ENCODE results near the gene PRKRIP1. TPM values are rescaled to one million over a fixed set of nuclear protein-coding genes. Genes with fewer than 3 reads are reported as not detected.
"Not testable (repeated sequence)": the region's sequence is repeated elsewhere in the genome, so short reads cannot be mapped to it uniquely, and the experiment has no call there.

PRKRIP1 gene
- total RNA-seq, 4 donors from 2014 or later, result 24.8 to 97.3 (median 33.6) TPM

DNA sequence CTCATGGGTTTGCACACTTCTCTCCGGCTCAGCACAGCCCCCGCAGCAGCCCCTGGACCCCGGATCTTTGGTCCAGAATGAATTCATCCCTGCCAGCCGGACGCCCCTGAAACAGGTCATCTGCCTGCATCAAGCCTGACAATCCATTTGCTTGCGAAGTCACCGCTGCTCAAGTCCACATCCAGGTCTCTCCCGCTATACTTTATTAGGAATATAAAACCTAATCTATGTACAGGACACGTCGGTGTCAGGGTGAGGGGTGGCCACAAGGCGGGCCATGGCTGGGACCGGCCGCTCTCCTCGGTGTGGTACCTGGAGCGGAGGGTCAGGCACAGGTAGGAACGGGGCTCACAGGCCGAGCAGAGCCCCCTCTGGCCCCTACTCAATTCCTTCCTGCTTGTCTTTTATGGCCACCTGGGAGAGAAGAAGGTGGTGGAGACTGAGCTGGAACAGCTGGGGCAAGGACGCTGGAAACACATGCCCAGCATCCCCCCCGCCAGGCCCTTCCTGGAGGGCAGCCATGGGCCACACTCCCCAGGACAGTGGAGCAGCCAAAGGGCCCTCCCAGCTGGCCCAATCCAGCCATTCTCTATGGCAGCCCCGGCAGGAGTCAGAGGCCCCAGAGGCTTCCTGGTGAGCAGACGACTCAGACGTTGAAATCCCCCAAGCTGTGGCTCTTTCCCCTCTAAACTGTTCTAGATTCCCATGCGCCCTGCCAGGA, 77.3 kb downstream of the PRKRIP1 start:
- DNase-seq, result no peak
- no peaks in the 10 kb centered on the region for H3K9me3 ChIP-seq
- no peak overlapping the region for H3K27ac ChIP-seq
- H3K27me3 ChIP-seq, result no peaks in the 10 kb centered on the region
- WGBS, 2 donors (ENCODE audit: low coverage in 1 of 2), result 82% methylated on average over 22 of the region's 23 CpGs; no CpG with 5 or more reads in 1 of the 2 donors
- peaks cover 0 to 13% (median 10%) of the 10 kb centered on the region in 4 donors for H3K4me1 ChIP-seq
- TF ChIP-seq EP300 (IDR thresholded peaks at IDR 0.05; ENCODE audit: low read depth) (no peak), POLR2AphosphoS5 (IDR thresholded peaks at IDR 0.05) (no peak), POLR2A (IDR thresholded peaks at IDR 0.05) (no peak), CTCF (IDR thresholded peaks at IDR 0.05) (no peak)
- peaks cover 0 to 7% (median 0%) of the 10 kb centered on the region in 4 donors for H3K36me3 ChIP-seq
- in situ Hi-C loops (cut with MboI; ENCODE audit: low pct_ligation_motif_present in 1 of 4, low pct_unique_long_range_greater_than_20kb in 1 of 4, low sequenced_read_pairs in 3 of 4), result no loop called here
- intact Hi-C loops (cut with DNase I; ENCODE audit: low total_unique reads), result no loop called here
- no peak overlapping the region for H3K4me3 ChIP-seq

GRCh38 chr7:102474116-102474515, 78.0 kb downstream of the PRKRIP1 start:
- intact Hi-C loops (cut with DNase I; ENCODE audit: low total_unique reads), result not testable (repeated sequence)
- 87% methylated on average over 6 of the region's 14 CpGs; no CpG with 5 or more reads in 1 of the 2 donors for WGBS, 2 donors (ENCODE audit: low coverage in 1 of 2)

DNA sequence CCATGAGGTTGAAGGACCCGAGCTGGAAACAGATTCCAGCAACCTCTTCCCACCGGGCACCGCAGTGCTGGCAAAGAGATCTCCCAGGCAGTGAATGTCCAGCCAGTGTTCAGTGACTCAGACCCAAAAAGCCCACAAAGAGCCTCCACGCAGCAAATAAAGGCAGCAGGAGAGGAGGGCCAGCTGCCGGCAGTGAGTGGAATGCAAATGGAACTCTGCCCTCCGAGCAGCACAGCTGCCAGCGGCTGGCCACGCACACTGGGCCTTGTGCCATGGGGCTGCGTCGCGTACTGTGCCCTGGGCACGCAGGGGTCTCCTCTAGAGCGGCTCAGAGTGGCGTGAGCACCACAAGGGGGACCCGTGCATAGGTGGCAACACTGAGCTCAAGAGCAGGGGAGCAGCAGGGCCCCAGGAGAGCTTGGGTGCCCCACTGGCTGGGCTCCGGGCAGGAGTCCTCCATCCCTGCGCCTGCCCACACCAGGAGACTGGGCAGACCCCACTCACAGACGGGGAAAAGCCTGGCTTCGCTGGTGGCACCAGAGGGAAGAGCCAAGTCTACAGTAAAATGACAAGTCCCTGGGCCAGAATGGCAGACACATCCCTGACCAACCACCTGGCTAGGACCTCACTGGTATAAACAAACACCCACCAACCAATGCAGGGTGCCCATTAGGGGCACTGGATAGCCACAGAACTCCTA, 78.7 kb downstream of the PRKRIP1 start:
- peaks cover 0 to 10% (median 7%) of the 10 kb centered on the region in 4 donors for H3K4me1 ChIP-seq
- H3K9me3 ChIP-seq; in situ Hi-C loops (cut with MboI; ENCODE audit: low pct_ligation_motif_present in 1 of 4, low pct_unique_long_range_greater_than_20kb in 1 of 4, low sequenced_read_pairs in 3 of 4); intact Hi-C loops (cut with DNase I; ENCODE audit: low total_unique reads); DNase-seq; H3K4me3 ChIP-seq; H3K27me3 ChIP-seq; H3K27ac ChIP-seq; H3K36me3 ChIP-seq: not testable (repeated sequence)
- WGBS, 2 donors (ENCODE audit: low coverage in 1 of 2), result 100% methylated on average over 6 of the region's 19 CpGs; no CpG with 5 or more reads in 1 of the 2 donors

More at GRCh38 chr7:102474116-102474515, 78.0 kb downstream of the PRKRIP1 start:
- H3K27me3 ChIP-seq; H3K36me3 ChIP-seq; H3K27ac ChIP-seq; in situ Hi-C loops (cut with MboI; ENCODE audit: low pct_ligation_motif_present in 1 of 4, low pct_unique_long_range_greater_than_20kb in 1 of 4, low sequenced_read_pairs in 3 of 4); H3K4me3 ChIP-seq; H3K9me3 ChIP-seq; DNase-seq: not testable (repeated sequence)
- H3K4me1 ChIP-seq, result peaks cover 0 to 13% (median 10%) of the 10 kb centered on the region in 4 donors

Small RNAs within 50 kb of the gene (small RNA-seq; reads per million reads assigned to genes)
- gene AC091390.4 (0 reads per million in 4 donors), gene MIR548O (0 reads per million in 4 donors)

Other genes with a start within 250 kb of the PRKRIP1 start
- 1 to 10 TPM in 3 of 4 donors, not detected in 1; 2.0 to 7.6 (median 2.2) TPM for gene SH2B2, start 109.5 kb upstream of the PRKRIP1 start, total RNA-seq
- gene SPDYE6, start 39.9 kb upstream of the PRKRIP1 start, total RNA-seq, result not detected
- 10 to 100 TPM in 2 of 4 donors, 1 to 10 TPM in 2; 3.1 to 99.9 (median 11.0) TPM for gene ORAI2, start 37.2 kb downstream of the PRKRIP1 start, total RNA-seq
- 10 to 100 TPM in 2 of 4 donors, 1 to 10 TPM in 2; 1.8 to 21.3 (median 14.0) TPM for gene ALKBH4, start 68.5 kb downstream of the PRKRIP1 start, total RNA-seq
- 10 to 100 TPM; 15.7 to 45.6 (median 18.4) TPM for gene LRWD1, start 68.6 kb downstream of the PRKRIP1 start, total RNA-seq
- 10 to 100 TPM in 2 of 4 donors, 1 to 10 TPM in 2; 5.4 to 30.3 (median 15.0) TPM for gene POLR2J, start 82.6 kb downstream of the PRKRIP1 start, total RNA-seq
- 10 to 100 TPM; 10.9 to 41.9 (median 19.8) TPM for gene RASA4B, start 121.4 kb downstream of the PRKRIP1 start, total RNA-seq
- gene UPK3BL2, start 147.3 kb downstream of the PRKRIP1 start, total RNA-seq, result 100 to 1,000 TPM in 1 of 4 donors, 10 to 100 TPM in 2, 1 to 10 TPM in 1; 7.8 to 116 (median 30.4) TPM
- not detected for gene SPDYE2, start 154.9 kb downstream of the PRKRIP1 start, total RNA-seq
- 10 to 100 TPM; 29.8 to 51.3 (median 34.2) TPM for gene POLR2J3, start 176.2 kb downstream of the PRKRIP1 start, total RNA-seq
- gene RASA4, start 220.4 kb downstream of the PRKRIP1 start, total RNA-seq, result 10 to 100 TPM; 10.9 to 97.3 (median 30.7) TPM
- 10 to 100 TPM; 20.2 to 92.0 (median 48.2) TPM for gene UPK3BL1, start 246.4 kb downstream of the PRKRIP1 start, total RNA-seq